Measurements from ENCODE around the gene KCNMB2.

GRCh38 chr3:178850450-178851190, 314.4 kb downstream of the KCNMB2 start:
- no peak for TF ChIP-seq CTCF (IDR thresholded peaks at IDR 0.05)
- no peak for TF ChIP-seq POLR2A (IDR thresholded peaks at IDR 0.05)
- no peak for TF ChIP-seq POLR2AphosphoS5 (IDR thresholded peaks at IDR 0.05)

All from upper lobe of left lung (tissue), 4 donors.